ENCODE data around the gene ATP8A2.

GRCh38 chr13:26074706-26075105 is 702.9 kb downstream of the ATP8A2 start:
- TF ChIP-seq CTCF (conservative IDR thresholded peaks at IDR 0.05) (no peak), ZFX (IDR thresholded peaks at IDR 0.05) (no peak)
